ENCODE data around the gene VPS37C. TPM values are rescaled to one million over a fixed set of nuclear protein-coding genes. Genes with fewer than 3 reads are reported as not detected.

VPS37C gene
- total RNA-seq, 1 donor from 2014 or later, result 29.1 TPM

DNA sequence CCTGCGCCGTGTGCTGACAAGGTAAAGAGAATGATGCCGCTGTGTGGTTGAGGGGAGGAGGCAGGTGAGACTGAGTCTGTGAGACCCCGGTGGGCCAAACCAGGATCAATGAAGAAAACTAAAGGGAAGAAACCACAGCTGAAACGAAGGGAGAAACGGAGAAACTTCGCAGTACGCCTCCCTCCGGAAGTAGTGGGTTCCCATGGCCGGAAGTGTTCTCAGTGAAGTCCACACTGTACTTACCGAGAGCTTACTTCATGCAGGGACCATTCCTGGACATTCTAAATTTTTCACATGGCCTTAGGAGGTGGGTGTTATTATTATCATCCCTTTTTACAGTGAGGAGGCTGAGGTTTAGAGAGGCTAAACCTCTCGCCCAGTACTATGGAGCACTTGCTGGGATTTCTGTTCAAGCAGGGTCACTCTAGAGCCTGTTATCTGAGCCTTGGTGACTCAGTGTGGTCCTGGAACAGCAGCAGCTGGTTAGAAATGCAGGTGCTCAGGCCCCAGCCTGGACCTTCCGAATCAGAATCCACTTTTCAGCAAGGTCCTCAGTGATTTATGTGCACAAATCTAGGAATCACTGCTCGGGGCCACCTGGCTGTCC is 41.0 kb downstream of the VPS37C start:
- Mint-ChIP-seq H3K27ac (no peak overlapping the region), H3K4me3 (no peak overlapping the region), H3K9me3 (no peaks in the 10 kb centered on the region), H3K27me3 (ENCODE audit: low read depth) (no peaks in the 10 kb centered on the region), H3K36me3 (no peaks in the 10 kb centered on the region), H3K4me1 (peaks cover 23% of the 10 kb centered on the region)
- TF ChIP-seq, protein P1, sequence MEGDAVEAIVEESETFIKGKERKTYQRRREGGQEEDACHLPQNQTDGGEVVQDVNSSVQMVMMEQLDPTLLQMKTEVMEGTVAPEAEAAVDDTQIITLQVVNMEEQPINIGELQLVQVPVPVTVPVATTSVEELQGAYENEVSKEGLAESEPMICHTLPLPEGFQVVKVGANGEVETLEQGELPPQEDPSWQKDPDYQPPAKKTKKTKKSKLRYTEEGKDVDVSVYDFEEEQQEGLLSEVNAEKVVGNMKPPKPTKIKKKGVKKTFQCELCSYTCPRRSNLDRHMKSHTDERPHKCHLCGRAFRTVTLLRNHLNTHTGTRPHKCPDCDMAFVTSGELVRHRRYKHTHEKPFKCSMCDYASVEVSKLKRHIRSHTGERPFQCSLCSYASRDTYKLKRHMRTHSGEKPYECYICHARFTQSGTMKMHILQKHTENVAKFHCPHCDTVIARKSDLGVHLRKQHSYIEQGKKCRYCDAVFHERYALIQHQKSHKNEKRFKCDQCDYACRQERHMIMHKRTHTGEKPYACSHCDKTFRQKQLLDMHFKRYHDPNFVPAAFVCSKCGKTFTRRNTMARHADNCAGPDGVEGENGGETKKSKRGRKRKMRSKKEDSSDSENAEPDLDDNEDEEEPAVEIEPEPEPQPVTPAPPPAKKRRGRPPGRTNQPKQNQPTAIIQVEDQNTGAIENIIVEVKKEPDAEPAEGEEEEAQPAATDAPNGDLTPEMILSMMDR (IDR thresholded peaks at IDR 0.05; ENCODE audit: unreplicated experiment), result no peak
- DNase-seq (ENCODE audit: low spot score in 2 of 2, unreplicated experiment in 2 of 2), result no peak

DNA sequence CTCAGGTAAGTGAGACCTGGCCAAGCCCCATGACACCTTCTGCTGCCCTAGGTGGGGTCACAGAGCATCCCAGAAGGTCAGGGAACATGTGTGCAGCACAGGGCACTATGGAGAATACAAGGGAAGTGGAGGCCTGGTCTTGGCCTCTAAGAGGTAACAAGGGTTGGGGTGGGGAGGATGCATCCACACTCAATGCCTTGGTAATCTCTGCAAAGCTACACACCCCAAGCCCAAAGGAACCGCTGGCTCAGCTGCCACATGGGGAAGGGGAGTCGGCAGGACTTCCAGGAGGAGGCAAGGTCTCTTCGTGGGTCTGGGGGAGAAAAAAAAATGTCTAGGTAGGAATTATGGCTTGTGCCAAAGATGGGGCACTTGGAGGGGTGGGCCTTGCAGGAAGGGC is 41.7 kb downstream of the VPS37C start:
- no peaks in the 10 kb centered on the region for H3K27me3 Mint-ChIP-seq (ENCODE audit: low read depth)
- H3K27ac Mint-ChIP-seq, result no peak overlapping the region
- H3K4me3 Mint-ChIP-seq, result no peak overlapping the region
- TF ChIP-seq, protein P1 (IDR thresholded peaks at IDR 0.05; ENCODE audit: unreplicated experiment), result no peak
- H3K9me3 Mint-ChIP-seq, result no peaks in the 10 kb centered on the region
- H3K4me1 Mint-ChIP-seq, result peaks cover 18% of the 10 kb centered on the region
- no peaks in the 10 kb centered on the region for H3K36me3 Mint-ChIP-seq
- DNase-seq (ENCODE audit: low spot score in 2 of 2, unreplicated experiment in 2 of 2), result no peak

DNA sequence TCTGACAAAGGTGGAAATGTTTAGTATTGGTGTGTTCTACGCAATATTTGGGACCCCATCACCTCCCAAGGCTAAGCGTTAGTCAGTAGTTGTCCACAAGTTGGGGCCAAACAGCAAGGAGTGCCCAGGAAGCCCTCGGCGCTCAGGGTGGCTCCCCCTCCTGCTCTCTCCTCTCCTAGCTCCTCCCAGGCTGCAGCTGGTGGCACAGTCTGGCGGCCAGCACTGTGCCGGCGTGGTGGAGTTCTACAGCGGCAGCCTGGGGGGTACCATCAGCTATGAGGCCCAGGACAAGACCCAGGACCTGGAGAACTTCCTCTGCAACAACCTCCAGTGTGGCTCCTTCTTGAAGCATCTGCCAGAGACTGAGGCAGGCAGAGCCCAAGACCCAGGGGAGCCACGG is 42.2 kb downstream of the VPS37C start:
- H3K9me3 Mint-ChIP-seq, result no peaks in the 10 kb centered on the region
- H3K36me3 Mint-ChIP-seq, result no peaks in the 10 kb centered on the region
- H3K27me3 Mint-ChIP-seq (ENCODE audit: low read depth), result no peaks in the 10 kb centered on the region
- TF ChIP-seq, protein P1 (IDR thresholded peaks at IDR 0.05; ENCODE audit: unreplicated experiment), result no peak
- no peak overlapping the region for H3K27ac Mint-ChIP-seq
- H3K4me3 Mint-ChIP-seq, result no peak overlapping the region
- no peak for DNase-seq (ENCODE audit: low spot score in 2 of 2, unreplicated experiment in 2 of 2)
- peaks cover 18% of the 10 kb centered on the region for H3K4me1 Mint-ChIP-seq

DNA sequence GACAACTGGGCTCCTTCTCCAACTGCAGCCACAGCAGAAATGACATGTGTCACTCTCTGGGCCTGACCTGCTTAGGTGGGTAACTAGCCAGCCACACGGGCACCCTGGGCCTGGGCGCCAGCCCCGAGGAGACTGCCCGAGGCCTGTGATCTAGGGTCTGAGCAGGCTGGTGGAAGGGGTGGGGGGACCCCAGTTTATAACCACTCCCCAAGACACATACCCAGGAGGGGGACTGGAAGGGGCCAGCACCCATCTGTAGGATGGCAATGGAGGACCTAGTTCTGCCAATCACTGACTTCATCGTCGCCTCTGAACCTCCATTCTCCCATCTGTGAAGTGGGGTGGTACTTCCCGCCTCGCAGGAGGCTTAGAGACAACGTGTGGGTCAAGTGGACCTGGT is 42.8 kb downstream of the VPS37C start:
- Mint-ChIP-seq H3K36me3 (no peaks in the 10 kb centered on the region), H3K4me3 (no peak overlapping the region), H3K27me3 (ENCODE audit: low read depth) (no peaks in the 10 kb centered on the region), H3K27ac (no peak overlapping the region), H3K4me1 (peaks cover 18% of the 10 kb centered on the region), H3K9me3 (no peaks in the 10 kb centered on the region)
- DNase-seq (ENCODE audit: low spot score in 2 of 2, unreplicated experiment in 2 of 2), result no peak
- TF ChIP-seq, protein P1 (IDR thresholded peaks at IDR 0.05; ENCODE audit: unreplicated experiment), result no peak

DNA sequence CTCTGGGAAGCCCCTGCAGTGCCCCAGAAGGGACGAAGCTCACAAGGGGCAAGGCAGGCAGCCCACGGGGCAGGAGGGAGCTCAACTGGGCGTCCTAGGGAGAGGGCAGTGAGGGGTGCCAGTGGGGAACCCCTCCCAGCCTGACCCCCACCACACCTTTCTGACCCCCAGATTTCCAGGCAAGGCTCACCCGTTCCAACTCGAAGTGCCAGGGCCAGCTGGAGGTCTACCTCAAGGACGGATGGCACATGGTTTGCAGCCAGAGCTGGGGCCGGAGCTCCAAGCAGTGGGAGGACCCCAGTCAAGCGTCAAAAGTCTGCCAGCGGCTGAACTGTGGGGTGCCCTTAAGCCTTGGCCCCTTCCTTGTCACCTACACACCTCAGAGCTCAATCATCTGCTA is 43.2 kb downstream of the VPS37C start:
- no peak overlapping the region for H3K27ac Mint-ChIP-seq
- H3K4me1 Mint-ChIP-seq, result peaks cover 18% of the 10 kb centered on the region
- TF ChIP-seq, protein P1 (IDR thresholded peaks at IDR 0.05; ENCODE audit: unreplicated experiment), result no peak

DNA sequence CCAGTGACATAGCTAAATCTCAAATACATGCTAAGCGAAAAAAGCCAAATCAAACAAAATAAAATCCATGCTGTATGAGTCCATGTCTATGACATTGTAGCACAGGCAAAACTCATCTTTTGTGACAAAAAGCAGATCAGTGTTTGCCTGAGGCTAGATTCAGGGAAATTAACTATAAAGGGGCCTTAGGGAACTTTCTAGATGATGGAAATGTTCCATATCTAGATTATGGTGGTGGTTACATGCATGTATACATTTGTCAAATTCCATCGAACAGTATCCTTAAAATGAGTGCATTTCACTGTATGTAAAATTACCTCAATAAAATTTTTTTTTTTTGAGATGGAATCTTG is 44.1 kb downstream of the VPS37C start:
- H3K4me3 Mint-ChIP-seq, result no peak overlapping the region
- no peaks in the 10 kb centered on the region for H3K27me3 Mint-ChIP-seq (ENCODE audit: low read depth)
- H3K9me3 Mint-ChIP-seq, result no peaks in the 10 kb centered on the region

More for the DNA sequence above, 43.2 kb downstream of the VPS37C start:
- H3K4me3 Mint-ChIP-seq, result no peak overlapping the region
- H3K27me3 Mint-ChIP-seq (ENCODE audit: low read depth), result no peaks in the 10 kb centered on the region
- no peaks in the 10 kb centered on the region for H3K9me3 Mint-ChIP-seq
- no peaks in the 10 kb centered on the region for H3K36me3 Mint-ChIP-seq
- DNase-seq (ENCODE audit: low spot score in 2 of 2, unreplicated experiment in 2 of 2), result no peak

More for the DNA sequence above, 44.1 kb downstream of the VPS37C start:
- DNase-seq (ENCODE audit: low spot score in 2 of 2, unreplicated experiment in 2 of 2), result no peak
- Mint-ChIP-seq H3K27ac (no peak overlapping the region), H3K36me3 (no peaks in the 10 kb centered on the region), H3K4me1 (peaks cover 18% of the 10 kb centered on the region)
- TF ChIP-seq, protein P1 (IDR thresholded peaks at IDR 0.05; ENCODE audit: unreplicated experiment), result no peak

Measured in mesothelial cell of epicardium (in vitro differentiated cells).